ENCODE data around the gene CRYBG1.

DNA sequence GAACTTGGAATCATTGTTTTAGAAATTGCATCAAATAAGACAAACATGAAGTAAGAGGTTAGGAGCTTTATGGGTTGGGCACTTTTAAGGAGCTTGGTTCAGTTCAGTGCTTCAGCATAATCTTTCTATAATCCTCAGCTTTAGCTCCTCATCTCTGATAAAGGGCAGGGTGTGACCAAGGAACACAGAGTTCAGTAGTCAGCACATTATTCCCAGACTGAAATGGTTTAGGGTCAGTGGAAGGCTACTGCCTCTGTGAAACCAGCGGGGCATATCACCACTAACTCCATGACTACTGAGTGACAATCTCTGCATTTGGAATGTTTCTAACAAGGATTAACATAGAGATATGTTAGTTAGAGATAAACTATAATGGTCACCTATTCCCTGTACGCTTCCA, 36.9 kb downstream of the CRYBG1 start:
- TF ChIP-seq, protein P1, sequence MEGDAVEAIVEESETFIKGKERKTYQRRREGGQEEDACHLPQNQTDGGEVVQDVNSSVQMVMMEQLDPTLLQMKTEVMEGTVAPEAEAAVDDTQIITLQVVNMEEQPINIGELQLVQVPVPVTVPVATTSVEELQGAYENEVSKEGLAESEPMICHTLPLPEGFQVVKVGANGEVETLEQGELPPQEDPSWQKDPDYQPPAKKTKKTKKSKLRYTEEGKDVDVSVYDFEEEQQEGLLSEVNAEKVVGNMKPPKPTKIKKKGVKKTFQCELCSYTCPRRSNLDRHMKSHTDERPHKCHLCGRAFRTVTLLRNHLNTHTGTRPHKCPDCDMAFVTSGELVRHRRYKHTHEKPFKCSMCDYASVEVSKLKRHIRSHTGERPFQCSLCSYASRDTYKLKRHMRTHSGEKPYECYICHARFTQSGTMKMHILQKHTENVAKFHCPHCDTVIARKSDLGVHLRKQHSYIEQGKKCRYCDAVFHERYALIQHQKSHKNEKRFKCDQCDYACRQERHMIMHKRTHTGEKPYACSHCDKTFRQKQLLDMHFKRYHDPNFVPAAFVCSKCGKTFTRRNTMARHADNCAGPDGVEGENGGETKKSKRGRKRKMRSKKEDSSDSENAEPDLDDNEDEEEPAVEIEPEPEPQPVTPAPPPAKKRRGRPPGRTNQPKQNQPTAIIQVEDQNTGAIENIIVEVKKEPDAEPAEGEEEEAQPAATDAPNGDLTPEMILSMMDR (IDR thresholded peaks at IDR 0.05; ENCODE audit: poor library complexity, severe bottlenecking), result no peak
- no peak for TF ChIP-seq TAF1 (IDR thresholded peaks at IDR 0.05; ENCODE audit: low read depth)
- TF ChIP-seq, protein P2, sequence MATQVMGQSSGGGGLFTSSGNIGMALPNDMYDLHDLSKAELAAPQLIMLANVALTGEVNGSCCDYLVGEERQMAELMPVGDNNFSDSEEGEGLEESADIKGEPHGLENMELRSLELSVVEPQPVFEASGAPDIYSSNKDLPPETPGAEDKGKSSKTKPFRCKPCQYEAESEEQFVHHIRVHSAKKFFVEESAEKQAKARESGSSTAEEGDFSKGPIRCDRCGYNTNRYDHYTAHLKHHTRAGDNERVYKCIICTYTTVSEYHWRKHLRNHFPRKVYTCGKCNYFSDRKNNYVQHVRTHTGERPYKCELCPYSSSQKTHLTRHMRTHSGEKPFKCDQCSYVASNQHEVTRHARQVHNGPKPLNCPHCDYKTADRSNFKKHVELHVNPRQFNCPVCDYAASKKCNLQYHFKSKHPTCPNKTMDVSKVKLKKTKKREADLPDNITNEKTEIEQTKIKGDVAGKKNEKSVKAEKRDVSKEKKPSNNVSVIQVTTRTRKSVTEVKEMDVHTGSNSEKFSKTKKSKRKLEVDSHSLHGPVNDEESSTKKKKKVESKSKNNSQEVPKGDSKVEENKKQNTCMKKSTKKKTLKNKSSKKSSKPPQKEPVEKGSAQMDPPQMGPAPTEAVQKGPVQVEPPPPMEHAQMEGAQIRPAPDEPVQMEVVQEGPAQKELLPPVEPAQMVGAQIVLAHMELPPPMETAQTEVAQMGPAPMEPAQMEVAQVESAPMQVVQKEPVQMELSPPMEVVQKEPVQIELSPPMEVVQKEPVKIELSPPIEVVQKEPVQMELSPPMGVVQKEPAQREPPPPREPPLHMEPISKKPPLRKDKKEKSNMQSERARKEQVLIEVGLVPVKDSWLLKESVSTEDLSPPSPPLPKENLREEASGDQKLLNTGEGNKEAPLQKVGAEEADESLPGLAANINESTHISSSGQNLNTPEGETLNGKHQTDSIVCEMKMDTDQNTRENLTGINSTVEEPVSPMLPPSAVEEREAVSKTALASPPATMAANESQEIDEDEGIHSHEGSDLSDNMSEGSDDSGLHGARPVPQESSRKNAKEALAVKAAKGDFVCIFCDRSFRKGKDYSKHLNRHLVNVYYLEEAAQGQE (IDR thresholded peaks at IDR 0.05; ENCODE audit: borderline replicate concordance), result no peak
- TF ChIP-seq POLR2AphosphoS5 (IDR thresholded peaks at IDR 0.05), result no peak
- TF ChIP-seq EP300 (conservative IDR thresholded peaks at IDR 0.05; ENCODE audit: poor library complexity, severe bottlenecking), result no peak
- TF ChIP-seq EZH2 (IDR thresholded peaks at IDR 0.05; ENCODE audit: borderline replicate concordance, insufficient read depth, low read length, poor library complexity, severe bottlenecking), result no peak
